Endothelial cell of umbilical vein (primary cell): ENCODE data around the gene QSOX2. TPM values are rescaled to one million over a fixed set of nuclear protein-coding genes. Genes with fewer than 3 reads are reported as not detected.

Experiments used
- BruUV-seq: library from RNA; stranded (reverse); fragments of 400-500 nt; replicated peaks from 2 replicates; lab custom pipeline; 2021; lab: Mats Ljungman, UMichigan
- CTCF ChIA-PET: fragments of 300-600, 350-600 bp; sonication (Branson Sonifier 250); formaldehyde crosslinking; loops from one replicate; lab custom pipeline; 2021; ENCODE audit warnings: antibody characterized with exemption, inconsistent platforms; lab: Charles Lee
- POLR2A ChIA-PET: fragments of 300-600, 350-600 bp; sonication (Branson Sonifier 250); formaldehyde crosslinking; loops from one replicate; lab custom pipeline; 2021; ENCODE audit warnings: antibody characterized with exemption, inconsistent platforms; lab: Charles Lee
- DNase-seq: peaks from one replicate; pipeline ENCODE4 v3.0.0-alpha.2; 2011; ENCODE audit warnings: low read depth, low spot score
- FAIRE-seq: peaks from 2 replicates; lab custom pipeline; 2011; peaks lifted over from hg19 to GRCh38; lab: Jason Lieb, UNC
- H2AFZ ChIP-seq: 2 replicates; pipeline ENCODE4 v1.6.0; 2012; ENCODE audit warnings: low read depth, low read length, control low read depth, inconsistent platforms
- H3K27ac ChIP-seq: 2 replicates; pipeline ENCODE4 v1.5.1; 2011; ENCODE audit warnings: low read depth, mild to moderate bottlenecking, control low read depth, low read length, moderate library complexity; ENCODE audit not compliant: insufficient read depth
- H3K27me3 ChIP-seq, 2 experiments: 2 replicates each; pipeline versions ENCODE4 v1.6.0 to v1.6.1; 2011; ENCODE audit warnings: low read length in 2 of 2, mixed read lengths in 1 of 2; ENCODE audit not compliant: control insufficient read depth in 2 of 2, insufficient read depth in 2 of 2
- H3K36me3 ChIP-seq, 2 experiments: 2 replicates in 1 of 2; 3 replicates in 1 of 2; pipeline ENCODE4 v1.5.1; 2011; ENCODE audit warnings: low read length in 2 of 2, mild to moderate bottlenecking in 1 of 2, moderate library complexity in 1 of 2; ENCODE audit not compliant: control insufficient read depth in 2 of 2, insufficient read depth in 2 of 2; ENCODE audit errors: extremely low read depth in 1 of 2
- H3K4me1 ChIP-seq: 3 replicates; pipeline ENCODE4 v1.5.1; 2011; ENCODE audit warnings: mild to moderate bottlenecking, low read length; ENCODE audit not compliant: control insufficient read depth, insufficient read depth; ENCODE audit errors: extremely low read depth
- H3K4me2 ChIP-seq: 2 replicates; pipeline ENCODE4 v1.6.1; 2011; ENCODE audit warnings: low read length, control low read depth, mixed read lengths; ENCODE audit not compliant: insufficient read depth
- H3K4me3 ChIP-seq, 3 experiments: fragments of 200-600 bp in 1 of 3; sonication (generic), shearing (Covaris generic) in 1 of 3; replicated peaks in 1 of 3; 2 replicates each; pipeline ENCODE4 v1.5.1; 2011 to 2016; ENCODE audit warnings: control low read depth in 3 of 3, low read length in 3 of 3, mild to moderate bottlenecking in 2 of 3, inconsistent platforms in 1 of 3, low read depth in 1 of 3, moderate library complexity in 1 of 3; ENCODE audit not compliant: insufficient read depth in 1 of 3
- H3K79me2 ChIP-seq: 2 replicates; pipeline ENCODE4 v1.6.0; 2012; ENCODE audit warnings: low read length, inconsistent platforms; ENCODE audit not compliant: control insufficient read depth, insufficient read depth
- H3K9ac ChIP-seq: replicated peaks from 2 replicates; pipeline ENCODE3; 2011; ENCODE audit warnings: low read length, control low read depth; ENCODE audit not compliant: insufficient read depth; ENCODE audit errors: extremely low read depth
- H3K9me1 ChIP-seq: replicated peaks from 3 replicates; pipeline ENCODE4 v1.6.0; 2011; ENCODE audit warnings: mild to moderate bottlenecking, low read length; ENCODE audit not compliant: control insufficient read depth, insufficient read depth; ENCODE audit errors: extremely low read depth
- H3K9me3 ChIP-seq: replicated peaks from 2 replicates; pipeline ENCODE4 v1.5.1; 2012; ENCODE audit warnings: low read length, inconsistent platforms; ENCODE audit not compliant: control insufficient read depth, insufficient read depth
- H4K20me1 ChIP-seq: replicated peaks from 2 replicates; pipeline ENCODE3; 2011; ENCODE audit warnings: mild to moderate bottlenecking, low read length; ENCODE audit not compliant: control insufficient read depth, insufficient read depth; ENCODE audit errors: extremely low read depth
- EZH2 ChIP-seq: IDR thresholded peaks from 2 replicates; pipeline ENCODE4 v1.6.1; 2012; ENCODE audit warnings: borderline replicate concordance, low read depth, mild to moderate bottlenecking, moderate library complexity, low read length, inconsistent platforms; ENCODE audit not compliant: severe bottlenecking
- FOS ChIP-seq: IDR thresholded peaks from 2 replicates; pipeline ENCODE4 v1.6.1; 2011; ENCODE audit warnings: mild to moderate bottlenecking, low read length, moderate library complexity, borderline replicate concordance; ENCODE audit not compliant: insufficient read depth
- GATA2 ChIP-seq: IDR thresholded peaks from 2 replicates; pipeline ENCODE4 v1.7.0; 2011; ENCODE audit warnings: low read depth, mild to moderate bottlenecking, moderate library complexity, mixed read lengths, low read length; ENCODE audit not compliant: insufficient read length, insufficient read depth
- JUN ChIP-seq: IDR thresholded peaks from 2 replicates; pipeline ENCODE4 v1.6.1; 2011; ENCODE audit warnings: borderline replicate concordance, low read depth; ENCODE audit not compliant: insufficient read length, insufficient read depth
- MYC ChIP-seq: IDR thresholded peaks from one replicate; pipeline ENCODE4 v1.6.1; 2011; ENCODE audit warnings: mild to moderate bottlenecking, low read depth, low read length
- POLR2A ChIP-seq: IDR thresholded peaks from 2 replicates; pipeline ENCODE4 v1.6.1; 2012; ENCODE audit warnings: low read depth, mild to moderate bottlenecking, control low read depth, low read length
- POLR2AphosphoS5 ChIP-seq: IDR thresholded peaks from 2 replicates; pipeline ENCODE4 v1.6.1; 2012; ENCODE audit warnings: low read depth, mild to moderate bottlenecking, control low read depth, low read length, moderate library complexity; ENCODE audit not compliant: insufficient read depth
- dilution Hi-C: fragments of 300-500 bp; cut with MboI; formaldehyde crosslinking; loops from one replicate; pipeline ENCODE4 v1.15.0; 2019; ENCODE audit warnings: low sequenced_read_pairs; ENCODE audit not compliant: extremely low pct_ligation_motif_present
- intact Hi-C: fragments of 100-400 bp; cut with micrococcal nuclease; formaldehyde crosslinking; loops from one replicate; pipeline ENCODE4 v1.10.0; 2022
- polyA plus RNA-seq, 4 experiments: library from polyadenylated mRNA; depleted of rRNA in 3 of 4; stranded (reverse) in 3 of 4; unstranded in 1 of 4; fragments of >200 nt; gene quantifications; 2 replicates each; pipeline versions ENCODE4 v1.2.1 to v1.2.3, GENCODE V29; 2011 to 2012; ENCODE audit warnings: missing spikeins in 1 of 4
- total RNA-seq: library from RNA; stranded (reverse); gene quantifications from 2 replicates; pipeline ENCODE4 v1.2.3, GENCODE V29; 2021
- TF ChIP-seq, protein P1 (sequence below), 2 donors: IDR thresholded peaks; 1 replicate in 1 of 2; 2 replicates in 1 of 2; pipeline ENCODE4 v1.5.1; 2011; ENCODE audit warnings: low read length in 2 of 2, mild to moderate bottlenecking in 2 of 2, moderate library complexity in 2 of 2, control low read depth in 1 of 2, inconsistent platforms in 1 of 2, low read depth in 1 of 2; ENCODE audit not compliant: insufficient read depth in 1 of 2; ENCODE audit errors: extremely low read depth in 1 of 2
- TF ChIP-seq, protein P2 (sequence below): IDR thresholded peaks from 2 replicates; pipeline ENCODE4 v1.6.1; 2011; ENCODE audit not compliant: insufficient read depth, insufficient read length

Gene QSOX2
- total and polyA plus RNA-seq, 2 donors (not counting 3 experiments of a cell fraction or from before 2014, with no cell fraction given), result 16.4 to 23.4 TPM

GRCh38 chr9:136289651-136290507 lies 44.3 kb upstream of the QSOX2 start:
- no peaks in the 10 kb centered on the region for H3K36me3 ChIP-seq
- CTCF ChIA-PET, result no interaction called here
- H3K79me2 ChIP-seq, result no peaks in the 10 kb centered on the region
- no peaks in the 10 kb centered on the region for H4K20me1 ChIP-seq
- TF ChIP-seq, protein P1, sequence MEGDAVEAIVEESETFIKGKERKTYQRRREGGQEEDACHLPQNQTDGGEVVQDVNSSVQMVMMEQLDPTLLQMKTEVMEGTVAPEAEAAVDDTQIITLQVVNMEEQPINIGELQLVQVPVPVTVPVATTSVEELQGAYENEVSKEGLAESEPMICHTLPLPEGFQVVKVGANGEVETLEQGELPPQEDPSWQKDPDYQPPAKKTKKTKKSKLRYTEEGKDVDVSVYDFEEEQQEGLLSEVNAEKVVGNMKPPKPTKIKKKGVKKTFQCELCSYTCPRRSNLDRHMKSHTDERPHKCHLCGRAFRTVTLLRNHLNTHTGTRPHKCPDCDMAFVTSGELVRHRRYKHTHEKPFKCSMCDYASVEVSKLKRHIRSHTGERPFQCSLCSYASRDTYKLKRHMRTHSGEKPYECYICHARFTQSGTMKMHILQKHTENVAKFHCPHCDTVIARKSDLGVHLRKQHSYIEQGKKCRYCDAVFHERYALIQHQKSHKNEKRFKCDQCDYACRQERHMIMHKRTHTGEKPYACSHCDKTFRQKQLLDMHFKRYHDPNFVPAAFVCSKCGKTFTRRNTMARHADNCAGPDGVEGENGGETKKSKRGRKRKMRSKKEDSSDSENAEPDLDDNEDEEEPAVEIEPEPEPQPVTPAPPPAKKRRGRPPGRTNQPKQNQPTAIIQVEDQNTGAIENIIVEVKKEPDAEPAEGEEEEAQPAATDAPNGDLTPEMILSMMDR (IDR thresholded peaks at IDR 0.05; ENCODE audit: extremely low read depth in 1 of 2, insufficient read depth in 1 of 2, low read depth in 1 of 2, low read length in 2 of 2), result no peak
- TF ChIP-seq, protein P2, sequence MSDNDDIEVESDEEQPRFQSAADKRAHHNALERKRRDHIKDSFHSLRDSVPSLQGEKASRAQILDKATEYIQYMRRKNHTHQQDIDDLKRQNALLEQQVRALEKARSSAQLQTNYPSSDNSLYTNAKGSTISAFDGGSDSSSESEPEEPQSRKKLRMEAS, result no peak
- TF ChIP-seq POLR2AphosphoS5 (no peak), EZH2 (no peak), MYC (no peak), POLR2A (no peak), JUN (no peak), FOS (no peak), GATA2 (no peak)
- no peak overlapping the region for H2AFZ ChIP-seq
- no peak overlapping the region for H3K4me3 ChIP-seq
- intact Hi-C loops, result loop anchor here (10.0 kb wide), 2 partner anchors 325 to 685 kb away; partner anchors contain the start of gene UBAC1
- no peaks in the 10 kb centered on the region for H3K9me3 ChIP-seq
- dilution Hi-C loops, result no loop called here
- H3K27ac ChIP-seq, result no peak overlapping the region
- H3K4me1 ChIP-seq, result no peaks in the 10 kb centered on the region
- BruUV-seq, result no TSS peak
- no peaks in the 10 kb centered on the region for H3K27me3 ChIP-seq
- no peak overlapping the region for H3K4me2 ChIP-seq
- H3K9ac ChIP-seq, result no peak overlapping the region
- H3K9me1 ChIP-seq, result no peaks in the 10 kb centered on the region
- no peak for DNase-seq
- POLR2A ChIA-PET, result no interaction called here
- FAIRE-seq, result no peak
